Activated T-cell treated with anti-CD3 and anti-CD28 coated beads for 4 hours (primary cell): ENCODE data around the gene POLE.

Experiments used
- DNase-seq: peaks from one replicate; pipeline ENCODE4 v3.0.0-alpha.2; 2020

Gene POLE

GRCh38 chr12:132651444-132652100 is 35.6 kb downstream of the POLE start:
- no peak for DNase-seq

- no peak for DNase-seq
These were observed 37.8 kb downstream of the POLE start for GRCh38 chr12:132649226-132649945.

- DNase-seq, result no peak
These were observed 38.4 kb downstream of the POLE start for GRCh38 chr12:132648616-132649225.

- no peak for DNase-seq
These were observed 39.3 kb downstream of the POLE start for GRCh38 chr12:132647858-132648257.

- no peak for DNase-seq
These were observed 40.3 kb downstream of the POLE start for GRCh38 chr12:132646850-132647249.

- DNase-seq, result no peak
These were observed 44.0 kb downstream of the POLE start for GRCh38 chr12:132642846-132643835.

GRCh38 chr12:132641811-132642650 is 45.1 kb downstream of the POLE start:
- no peak for DNase-seq

- DNase-seq, result no peak
These were observed 46.2 kb downstream of the POLE start for GRCh38 chr12:132640936-132641335.

- DNase-seq, result no peak
These were observed 47.1 kb downstream of the POLE start for GRCh38 chr12:132639956-132640520.

GRCh38 chr12:132638541-132639408 is 48.4 kb downstream of the POLE start:
- DNase-seq, result no peak

GRCh38 chr12:132637811-132638210 is 49.3 kb downstream of the POLE start:
- no peak for DNase-seq

GRCh38 chr12:132635076-132635955 is 51.8 kb downstream of the POLE start:
- no peak for DNase-seq

GRCh38 chr12:132634411-132634990 is 52.6 kb downstream of the POLE start:
- DNase-seq, result no peak

- no peak for DNase-seq
These were observed 53.2 kb downstream of the POLE start for GRCh38 chr12:132633901-132634300.

GRCh38 chr12:132633398-132633797 is 53.7 kb downstream of the POLE start:
- DNase-seq, result no peak

- no peak for DNase-seq
These were observed 54.5 kb downstream of the POLE start for GRCh38 chr12:132632521-132633228.

- no peak for DNase-seq
These were observed 55.5 kb downstream of the POLE start for GRCh38 chr12:132631666-132632065.

- no peak for DNase-seq
These were observed 56.5 kb downstream of the POLE start for GRCh38 chr12:132630672-132631071.
